GM23338 (cell line): Measurements from ENCODE around the gene MAP2K6. TPM values are rescaled to one million over a fixed set of nuclear protein-coding genes. Genes with fewer than 3 reads are reported as not detected.
A peak's percentile ranks its signal among the peaks of the same experiment; 100 is the strongest.

Source experiments
- ATAC-seq: fragments of 200-7000 bp; cut with Tn5 transposase; 3 replicates; pipeline ENCODE4 v1.9.1; 2020
- DNase-seq: peaks from one replicate; pipeline ENCODE4 v3.0.0-alpha.2; 2015; ENCODE audit warnings: low spot score
- H2AFZ ChIP-seq: fragments of 200-600 bp; sonication (generic); 2 replicates; pipeline ENCODE4 v1.8.0; 2016; ENCODE audit warnings: antibody characterized with exemption, mild to moderate bottlenecking, moderate library complexity
- H3F3A ChIP-seq: fragments of 200-600 bp; sonication (generic); replicated peaks from 2 replicates; pipeline ENCODE4 v1.8.0; 2017; ENCODE audit warnings: antibody characterized with exemption, mixed run types, low read depth
- H3K27ac ChIP-seq: fragments of 200-600 bp; sonication (generic); 2 replicates; pipeline ENCODE4 v1.6.1; 2016; ENCODE audit warnings: low read depth
- H3K27me3 ChIP-seq: fragments of 200-600 bp; sonication (generic); 2 replicates; pipeline ENCODE4 v1.8.0; 2016; ENCODE audit warnings: mild to moderate bottlenecking, mixed run types, moderate library complexity; ENCODE audit not compliant: insufficient read depth
- H3K36me3 ChIP-seq: fragments of 200-600 bp; sonication (generic); 2 replicates; pipeline ENCODE4 v1.8.0; 2016; ENCODE audit warnings: mild to moderate bottlenecking; ENCODE audit not compliant: insufficient read depth
- H3K4me1 ChIP-seq: fragments of 200-600 bp; sonication (generic); 2 replicates; pipeline ENCODE4 v1.8.0; 2016; ENCODE audit warnings: mild to moderate bottlenecking, moderate library complexity; ENCODE audit not compliant: insufficient read depth
- H3K4me2 ChIP-seq: fragments of 200-600 bp; sonication (generic); 2 replicates; pipeline ENCODE4 v1.7.1; 2017; ENCODE audit warnings: mixed run types
- H3K4me3 ChIP-seq: fragments of 200-600 bp; sonication (generic); 2 replicates; pipeline ENCODE4 v1.6.1; 2016; ENCODE audit warnings: mixed run types
- H3K79me2 ChIP-seq: fragments of 200-600 bp; sonication (generic); replicated peaks from 2 replicates; pipeline ENCODE4 v1.8.0; 2017; ENCODE audit warnings: mild to moderate bottlenecking; ENCODE audit not compliant: insufficient read depth
- H3K9me2 ChIP-seq: fragments of 200-600 bp; sonication (generic); 2 replicates; pipeline ENCODE4 v1.8.0; 2017; ENCODE audit not compliant: insufficient read depth
- H4K20me1 ChIP-seq: fragments of 200-600 bp; sonication (generic); replicated peaks from 2 replicates; pipeline ENCODE4 v1.8.0; 2017; ENCODE audit warnings: mild to moderate bottlenecking; ENCODE audit not compliant: insufficient read depth
- H3K27ac Mint-ChIP-seq: 2 replicates; pipeline ENCODE4 v1.8.0; 2020; ENCODE audit warnings: inconsistent platforms, mild to moderate bottlenecking, moderate library complexity, mixed read lengths
- H3K27me3 Mint-ChIP-seq: 3 replicates; pipeline ENCODE4 v1.8.0; 2022; ENCODE audit warnings: low read depth, mild to moderate bottlenecking, moderate library complexity, mixed read lengths, inconsistent platforms; ENCODE audit not compliant: insufficient read depth, poor library complexity
- H3K36me3 Mint-ChIP-seq: 3 replicates; pipeline ENCODE4 v1.8.0; 2021; ENCODE audit warnings: low read depth, mild to moderate bottlenecking, inconsistent platforms, moderate library complexity, mixed read lengths
- H3K4me1 Mint-ChIP-seq: 3 replicates; pipeline ENCODE4 v1.8.0; 2020; ENCODE audit warnings: mild to moderate bottlenecking, inconsistent platforms, mixed read lengths
- H3K4me3 Mint-ChIP-seq: 3 replicates; pipeline ENCODE4 v1.8.0; 2021; ENCODE audit warnings: moderate library complexity, mild to moderate bottlenecking, inconsistent platforms, mixed read lengths
- H3K9me3 Mint-ChIP-seq: 3 replicates; pipeline ENCODE4 v1.8.0; 2020; ENCODE audit warnings: moderate library complexity, mild to moderate bottlenecking, inconsistent platforms, mixed read lengths
- CREB1 ChIP-seq: fragments of 250-450 bp; sonication (Bioruptor Pico); IDR thresholded peaks from 2 replicates; pipeline ENCODE4 v1.5.0; 2020; ENCODE audit warnings: low read depth, mild to moderate bottlenecking, moderate library complexity
- EZH2phosphoT487 ChIP-seq: fragments of 200-600 bp; sonication (generic); IDR thresholded peaks from one replicate; pipeline ENCODE4 v1.8.1; 2018; ENCODE audit warnings: antibody characterized with exemption; ENCODE audit not compliant: unreplicated experiment
- JUNB ChIP-seq: IDR thresholded peaks from one replicate; pipeline ENCODE4 v1.6.1; 2016; ENCODE audit warnings: antibody characterized with exemption; ENCODE audit not compliant: unreplicated experiment
- NANOG ChIP-seq: IDR thresholded peaks from 2 replicates; pipeline ENCODE4 v1.6.1; 2016; ENCODE audit warnings: antibody characterized with exemption, borderline replicate concordance
- POLR2AphosphoS5 ChIP-seq: IDR thresholded peaks from 2 replicates; pipeline ENCODE4 v1.6.1; 2016; ENCODE audit warnings: antibody characterized with exemption, low read depth
- STAT1 ChIP-seq: IDR thresholded peaks from one replicate; pipeline ENCODE4 v1.6.1; 2016; ENCODE audit warnings: antibody characterized with exemption; ENCODE audit not compliant: unreplicated experiment
- ZNF114 ChIP-seq: fragments of 250-450 bp; sonication (Bioruptor Pico); IDR thresholded peaks from 2 replicates; pipeline ENCODE4 v1.5.0; 2020; ENCODE audit warnings: mild to moderate bottlenecking, moderate library complexity
- ZNF331 ChIP-seq: fragments of 250-450 bp; sonication (Bioruptor Pico); IDR thresholded peaks from 2 replicates; pipeline ENCODE4 v1.5.0; 2020; ENCODE audit warnings: low read depth, mild to moderate bottlenecking, moderate library complexity
- polyA plus RNA-seq: library from polyadenylated mRNA; unstranded; fragments of >200 nt; fragmentation: Nextera tagmentation; extraction: Ambion mirVana; gene quantifications from 2 replicates; pipeline ENCODE4 v1.2.1, GENCODE V29; 2016
- total RNA-seq: library from RNA; depleted of rRNA; stranded (reverse); fragments of >200 nt; shearing (Covaris generic); gene quantifications from 2 replicates; pipeline ENCODE4 v1.2.3, GENCODE V29; 2014
- TF ChIP-seq, protein P1 (sequence below): IDR thresholded peaks from 2 replicates; pipeline ENCODE4 v1.6.1; 2016; ENCODE audit warnings: antibody characterized with exemption
- TF ChIP-seq, protein P2 (sequence below), 2 experiments: fragments of 200-600 bp in 1 of 2; sonication (generic) in 1 of 2; conservative IDR thresholded peaks; 2 replicates each; pipeline versions ENCODE4 v1.5.1 to v1.6.1; 2016 to 2017; ENCODE audit warnings: antibody characterized with exemption in 2 of 2, low read depth in 2 of 2, mild to moderate bottlenecking in 2 of 2, moderate library complexity in 1 of 2

Gene MAP2K6
- total and polyA plus RNA-seq, 2 experiments from 2014 or later, result 26.3 to 31.1 TPM

DNA sequence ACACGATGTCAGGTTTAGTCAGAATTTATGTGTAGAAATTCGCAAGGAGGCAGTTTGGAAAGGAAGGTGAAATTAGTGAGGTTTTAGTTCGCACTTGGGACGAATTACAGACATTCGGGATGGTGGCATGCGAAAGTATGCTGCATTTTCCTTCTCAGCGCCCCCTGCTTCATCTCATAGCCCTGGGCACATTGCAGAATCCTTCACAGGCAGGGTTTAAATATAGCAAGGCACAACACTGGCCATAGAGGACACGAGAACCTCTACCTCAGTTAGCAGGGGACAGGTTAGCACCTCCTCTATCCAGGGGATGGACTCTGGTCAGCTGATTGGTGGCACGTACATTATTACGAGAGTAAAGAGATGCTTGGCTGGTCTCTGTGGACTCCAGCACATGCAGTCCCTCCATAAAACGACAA lies 47.5 kb downstream of the MAP2K6 start:
- Mint-ChIP-seq H3K4me3 (no peak overlapping the region), H3K27ac (no peak overlapping the region), H3K4me1 (peaks cover 48% of the 10 kb centered on the region), H3K27me3 (peaks cover 7% of the 10 kb centered on the region), H3K9me3 (no peaks in the 10 kb centered on the region), H3K36me3 (peaks cover 7% of the 10 kb centered on the region; the same call in 1 of the 3 replicates)
- Histone ChIP-seq H3K79me2 (peaks cover 29% of the 10 kb centered on the region), H3K4me1 (peaks cover 40% of the 10 kb centered on the region), H4K20me1 (peaks cover 4% of the 10 kb centered on the region; the same call in 1 of the 2 replicates), H3K9me2 (peaks cover 6% of the 10 kb centered on the region; the same call in 1 of the 2 replicates), H3K36me3 (no peaks in the 10 kb centered on the region), H3K27ac (peak overlapping the region; percentile 39; the same call in 1 of the 2 replicates), H2AFZ (no peak overlapping the region), H3K27me3 (no peaks in the 10 kb centered on the region), H3K4me3 (no peak overlapping the region), H3K4me2 (0 out of 2 replicates have a peak overlapping the region, but pooled peaks have one; percentile 15), H3F3A (peaks cover 8% of the 10 kb centered on the region; the same call in 1 of the 2 replicates)
- peak; percentile 32 for ATAC-seq
- TF ChIP-seq, protein P1, sequence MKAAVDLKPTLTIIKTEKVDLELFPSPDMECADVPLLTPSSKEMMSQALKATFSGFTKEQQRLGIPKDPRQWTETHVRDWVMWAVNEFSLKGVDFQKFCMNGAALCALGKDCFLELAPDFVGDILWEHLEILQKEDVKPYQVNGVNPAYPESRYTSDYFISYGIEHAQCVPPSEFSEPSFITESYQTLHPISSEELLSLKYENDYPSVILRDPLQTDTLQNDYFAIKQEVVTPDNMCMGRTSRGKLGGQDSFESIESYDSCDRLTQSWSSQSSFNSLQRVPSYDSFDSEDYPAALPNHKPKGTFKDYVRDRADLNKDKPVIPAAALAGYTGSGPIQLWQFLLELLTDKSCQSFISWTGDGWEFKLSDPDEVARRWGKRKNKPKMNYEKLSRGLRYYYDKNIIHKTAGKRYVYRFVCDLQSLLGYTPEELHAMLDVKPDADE, result no peak
- TF ChIP-seq CREB1 (CRISPR knock-in tag), result no peak
- TF ChIP-seq STAT1, result no peak
- TF ChIP-seq, protein P2, sequence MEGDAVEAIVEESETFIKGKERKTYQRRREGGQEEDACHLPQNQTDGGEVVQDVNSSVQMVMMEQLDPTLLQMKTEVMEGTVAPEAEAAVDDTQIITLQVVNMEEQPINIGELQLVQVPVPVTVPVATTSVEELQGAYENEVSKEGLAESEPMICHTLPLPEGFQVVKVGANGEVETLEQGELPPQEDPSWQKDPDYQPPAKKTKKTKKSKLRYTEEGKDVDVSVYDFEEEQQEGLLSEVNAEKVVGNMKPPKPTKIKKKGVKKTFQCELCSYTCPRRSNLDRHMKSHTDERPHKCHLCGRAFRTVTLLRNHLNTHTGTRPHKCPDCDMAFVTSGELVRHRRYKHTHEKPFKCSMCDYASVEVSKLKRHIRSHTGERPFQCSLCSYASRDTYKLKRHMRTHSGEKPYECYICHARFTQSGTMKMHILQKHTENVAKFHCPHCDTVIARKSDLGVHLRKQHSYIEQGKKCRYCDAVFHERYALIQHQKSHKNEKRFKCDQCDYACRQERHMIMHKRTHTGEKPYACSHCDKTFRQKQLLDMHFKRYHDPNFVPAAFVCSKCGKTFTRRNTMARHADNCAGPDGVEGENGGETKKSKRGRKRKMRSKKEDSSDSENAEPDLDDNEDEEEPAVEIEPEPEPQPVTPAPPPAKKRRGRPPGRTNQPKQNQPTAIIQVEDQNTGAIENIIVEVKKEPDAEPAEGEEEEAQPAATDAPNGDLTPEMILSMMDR (conservative IDR thresholded peaks at IDR 0.05; ENCODE audit: low read depth in 2 of 2), result peak; percentile 15 to 38; a peak in 3 of 4 replicates
- TF ChIP-seq JUNB, result no peak
- no peak for TF ChIP-seq ZNF331 (CRISPR knock-in tag)
- TF ChIP-seq ZNF114 (CRISPR knock-in tag), result no peak
- no peak for TF ChIP-seq EZH2phosphoT487
- no peak for TF ChIP-seq NANOG
- DNase-seq, result peak; percentile 24

DNA sequence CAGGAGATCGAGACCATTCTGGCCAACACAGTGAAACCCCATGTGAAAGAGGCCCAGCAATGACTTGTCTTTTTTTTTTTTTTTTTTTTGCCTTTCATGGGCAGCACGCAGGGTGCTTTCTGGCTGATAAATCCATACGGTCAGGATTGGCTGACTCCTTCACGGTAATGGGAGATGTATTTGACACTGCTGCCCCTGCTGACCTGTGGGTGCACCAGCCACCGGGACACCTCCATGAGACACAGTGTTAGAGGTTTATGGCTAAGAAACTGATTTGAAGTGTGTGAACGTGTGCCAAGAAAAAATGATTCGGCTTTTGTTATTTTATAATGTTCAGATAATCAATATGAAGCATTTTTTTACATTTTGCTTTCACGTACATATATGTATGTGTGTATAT lies 48.4 kb downstream of the MAP2K6 start:
- ATAC-seq, result peak; percentile 23
- TF ChIP-seq, protein P2 (conservative IDR thresholded peaks at IDR 0.05; ENCODE audit: low read depth in 2 of 2), result peak in 1 of 2 experiments; percentile 39; a peak in 1 of 4 replicates
- no peak for TF ChIP-seq POLR2AphosphoS5

More for the DNA sequence above, 48.4 kb downstream of the MAP2K6 start:
- Histone ChIP-seq H3K79me2 (peaks cover 21% of the 10 kb centered on the region), H3K36me3 (no peaks in the 10 kb centered on the region), H3K4me1 (peaks cover 43% of the 10 kb centered on the region), H3K4me3 (no peak overlapping the region), H3K27me3 (no peaks in the 10 kb centered on the region), H3K9me2 (peaks cover 3% of the 10 kb centered on the region; the same call in 1 of the 2 replicates), H4K20me1 (peaks cover 4% of the 10 kb centered on the region; the same call in 1 of the 2 replicates), H2AFZ (no peak overlapping the region), H3K27ac (no peak overlapping the region), H3K4me2 (no peak overlapping the region), H3F3A (peaks cover 8% of the 10 kb centered on the region; the same call in 1 of the 2 replicates)
- no peak overlapping the region for H3K27ac Mint-ChIP-seq
- H3K4me1 Mint-ChIP-seq, result peaks cover 52% of the 10 kb centered on the region
- peaks cover 1% of the 10 kb centered on the region; the same call in 1 of the 3 replicates for H3K36me3 Mint-ChIP-seq
- H3K9me3 Mint-ChIP-seq, result no peaks in the 10 kb centered on the region
- no peak overlapping the region for H3K4me3 Mint-ChIP-seq
- peaks cover 7% of the 10 kb centered on the region for H3K27me3 Mint-ChIP-seq
- peak; percentile 34 for DNase-seq
